GM19035 (cell line): Measurements from ENCODE around the gene PRKCZ.

Experiments
- ATAC-seq: cut with Tn5 transposase; IDR thresholded peaks from one replicate; pipeline ENCODE4 v1.9.1; 2021; ENCODE audit not compliant: unreplicated experiment

Gene PRKCZ

DNA sequence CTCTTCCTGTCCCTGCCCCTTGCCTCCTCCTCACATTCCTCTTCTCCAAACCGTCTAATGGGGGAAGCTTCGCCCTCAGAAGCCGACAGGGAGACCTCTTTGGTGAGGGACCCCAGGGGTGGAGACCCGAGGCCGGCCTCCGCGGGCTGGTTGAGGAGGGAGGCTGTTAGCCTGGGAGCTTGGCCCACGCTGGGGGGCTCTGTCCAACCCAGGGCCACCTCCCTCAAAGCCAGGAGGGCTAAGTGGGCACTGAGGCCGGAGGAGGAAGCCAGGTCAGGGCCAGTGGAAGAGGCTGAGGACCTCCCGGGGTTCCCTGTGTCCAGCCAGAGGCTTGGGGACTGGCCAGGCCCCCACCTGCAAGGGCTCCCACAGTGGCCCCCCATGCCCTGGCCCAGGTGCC is 25.8 kb upstream of the PRKCZ start:
- no peak for ATAC-seq

- ATAC-seq = no peak
Measured at GRCh38 chr1:2024887-2025286, 25.3 kb upstream of the PRKCZ start.

DNA sequence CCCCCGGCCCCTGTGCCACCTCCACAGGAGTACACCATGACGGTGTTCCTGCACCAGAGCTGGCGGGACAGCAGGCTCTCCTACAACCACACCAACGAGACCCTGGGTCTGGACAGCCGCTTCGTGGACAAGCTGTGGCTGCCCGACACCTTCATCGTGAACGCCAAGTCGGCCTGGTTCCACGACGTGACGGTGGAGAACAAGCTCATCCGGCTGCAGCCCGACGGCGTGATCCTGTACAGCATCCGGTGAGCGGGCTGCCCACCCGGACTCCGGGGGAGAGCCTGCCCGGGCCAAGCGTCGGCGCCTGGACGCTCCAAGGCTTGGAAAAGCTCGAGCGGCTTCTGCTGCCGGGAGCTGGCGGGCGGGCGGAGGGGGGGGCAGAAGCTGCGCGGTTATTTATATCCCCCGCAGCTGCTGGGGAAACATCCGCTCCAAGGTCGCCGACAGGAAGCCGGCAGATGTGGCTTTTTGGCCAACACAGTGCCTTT is 24.7 kb upstream of the PRKCZ start:
- no peak for ATAC-seq

DNA sequence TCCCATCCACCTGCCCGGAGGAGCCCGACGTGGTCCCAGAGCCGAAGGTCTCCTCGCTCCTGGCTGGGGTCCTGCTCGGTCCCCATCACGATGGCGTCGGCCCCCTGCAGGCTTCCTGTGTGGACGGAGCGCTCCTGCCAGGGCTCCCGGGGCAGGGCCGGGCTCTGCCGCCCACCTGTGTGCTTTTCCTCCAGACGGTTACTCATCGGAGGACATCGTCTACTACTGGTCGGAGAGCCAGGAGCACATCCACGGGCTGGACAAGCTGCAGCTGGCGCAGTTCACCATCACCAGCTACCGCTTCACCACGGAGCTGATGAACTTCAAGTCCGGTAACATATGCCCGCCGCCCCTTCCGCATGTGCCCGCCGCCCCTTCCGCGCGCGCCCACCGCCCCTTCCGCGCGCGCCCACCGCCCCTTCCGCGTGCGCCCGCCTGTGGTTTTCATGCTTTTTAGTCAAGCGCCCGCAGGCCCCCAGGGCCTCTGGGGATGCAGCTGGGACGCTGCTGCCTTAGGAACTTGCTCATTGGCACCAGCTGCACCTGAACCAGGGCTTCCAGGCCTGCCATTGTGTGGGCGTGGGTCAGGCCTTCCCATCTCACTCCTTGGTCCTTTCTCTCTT is 22.1 kb upstream of the PRKCZ start:
- ATAC-seq = no peak

DNA sequence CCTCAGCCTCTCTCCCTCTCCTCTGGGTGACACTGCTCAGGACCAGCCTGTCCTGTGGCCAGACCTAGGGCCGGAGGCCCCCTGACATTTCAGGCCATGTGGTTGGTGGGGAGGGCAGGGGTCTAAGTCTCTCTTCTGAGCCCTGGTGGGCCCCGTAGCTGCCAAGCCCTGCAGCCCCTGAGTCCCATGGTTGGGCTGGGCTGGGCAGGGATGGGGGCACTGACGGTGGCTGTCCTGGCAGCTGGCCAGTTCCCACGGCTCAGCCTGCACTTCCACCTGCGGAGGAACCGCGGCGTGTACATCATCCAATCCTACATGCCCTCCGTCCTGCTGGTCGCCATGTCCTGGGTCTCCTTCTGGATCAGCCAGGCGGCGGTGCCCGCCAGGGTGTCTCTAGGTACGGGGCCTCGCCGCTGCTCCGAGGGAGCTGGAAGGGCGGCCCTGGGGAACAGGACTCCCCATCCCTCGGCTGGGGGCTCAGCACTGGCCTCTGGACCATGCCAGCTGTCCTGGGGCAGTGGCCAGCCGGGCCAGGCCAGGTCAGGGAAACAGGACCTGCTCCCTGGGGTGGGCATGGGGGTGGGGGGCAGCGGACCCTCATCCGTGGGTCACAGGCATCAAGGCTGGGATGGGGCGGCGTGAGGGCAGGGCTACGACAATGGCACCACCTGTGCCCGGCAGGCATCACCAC is 21.2 kb upstream of the PRKCZ start:
- ATAC-seq = no peak

- no peak for ATAC-seq
Measured at GRCh38 chr1:2029561-2029960, 20.6 kb upstream of the PRKCZ start.

GRCh38 chr1:2030076-2030871 is 19.9 kb upstream of the PRKCZ start:
- no peak for ATAC-seq

DNA sequence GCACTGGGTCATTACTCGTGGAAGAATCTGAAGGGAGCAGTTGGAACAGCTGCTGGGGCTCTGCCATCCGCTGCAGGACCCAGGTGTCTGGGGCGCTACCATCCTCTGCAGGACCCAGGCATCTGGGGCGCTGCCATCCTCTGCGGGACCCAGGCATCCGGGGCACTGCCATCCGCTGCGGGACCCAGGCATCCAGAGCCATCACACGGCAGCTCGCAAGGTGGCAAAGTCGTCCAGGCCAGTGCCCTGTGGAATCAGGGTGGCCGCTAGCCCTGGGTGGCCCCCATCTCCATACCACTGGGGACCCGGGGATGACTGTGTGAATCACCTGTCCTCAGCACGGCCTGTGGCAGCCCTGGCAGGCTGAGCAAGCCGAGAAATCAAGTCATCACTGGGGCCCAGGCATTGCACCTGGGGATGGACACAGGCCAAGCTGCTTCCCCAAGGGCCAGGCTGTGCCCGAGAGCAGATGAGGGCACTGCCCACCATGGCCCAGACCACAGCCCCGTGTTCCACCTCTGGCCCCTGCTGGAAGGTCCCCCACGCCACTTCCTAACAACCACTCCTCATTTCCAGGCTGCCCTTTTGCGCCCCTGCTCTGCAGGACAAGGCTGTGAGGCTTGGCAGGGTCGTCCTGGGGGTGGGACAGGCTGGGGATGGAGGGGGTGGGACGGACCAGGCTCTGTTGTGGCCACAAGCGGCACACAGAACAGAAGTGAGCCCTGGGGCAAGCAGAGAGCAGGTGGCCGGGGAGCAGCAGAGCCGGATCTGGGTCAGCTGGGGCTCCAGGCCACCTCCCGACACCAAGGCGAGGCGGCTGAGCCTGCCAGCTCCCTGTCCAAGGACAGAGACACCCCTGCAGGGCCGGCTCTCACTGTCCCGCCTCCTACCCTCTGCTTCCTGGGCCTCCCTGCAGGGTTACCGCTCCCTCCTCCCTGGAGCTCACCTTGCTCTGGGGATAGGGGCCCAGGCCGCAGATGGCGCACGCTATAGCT is 18.4 kb upstream of the PRKCZ start:
- no peak for ATAC-seq

- no peak for ATAC-seq
Measured at GRCh38 chr1:2032737-2033136, 17.5 kb upstream of the PRKCZ start.

DNA sequence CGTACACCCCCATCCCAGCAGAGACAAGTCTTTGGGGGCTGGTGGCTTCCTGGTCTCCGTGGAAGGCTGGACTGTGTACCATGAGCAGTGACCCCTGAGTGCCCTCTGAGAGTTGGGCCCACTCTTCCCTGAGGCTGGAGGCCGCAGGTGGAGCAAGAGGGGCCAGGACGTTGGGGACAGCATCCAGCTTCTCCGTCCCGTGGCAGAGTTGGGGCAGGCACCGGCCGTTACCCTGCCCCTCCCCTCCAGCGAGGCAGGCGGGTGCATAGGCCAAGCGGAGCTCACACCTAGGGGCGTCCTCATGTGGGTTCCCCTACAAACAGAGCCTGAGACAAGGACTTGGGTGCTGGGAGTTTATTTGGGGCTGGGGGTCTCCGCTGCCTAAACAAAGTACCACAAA is 17.0 kb upstream of the PRKCZ start:
- no peak for ATAC-seq

DNA sequence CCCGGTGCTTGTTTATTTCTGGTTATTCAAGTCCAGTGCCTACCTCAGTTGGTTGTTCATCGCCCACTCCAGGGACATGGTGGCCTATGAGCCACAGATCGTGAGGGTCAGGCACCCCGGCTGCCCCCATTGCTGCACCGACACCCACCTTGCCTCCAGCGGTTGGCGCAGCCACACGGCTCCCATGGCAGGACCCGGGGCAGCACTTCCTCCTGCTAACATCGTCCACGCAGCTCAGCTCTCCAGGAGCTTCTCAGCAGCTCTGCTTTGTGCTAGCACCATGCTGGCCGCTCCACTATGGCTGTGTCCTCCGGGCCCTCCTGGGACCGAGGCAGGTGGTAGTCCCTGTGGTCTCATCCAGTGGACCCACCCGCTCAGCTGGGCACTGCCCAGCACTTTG is 13.9 kb upstream of the PRKCZ start:
- ATAC-seq = no peak

- ATAC-seq = no peak
Measured at GRCh38 chr1:2037314-2037979, 12.8 kb upstream of the PRKCZ start.

- no peak for ATAC-seq
Measured at GRCh38 chr1:2038229-2038628, 12.0 kb upstream of the PRKCZ start.

- no peak for ATAC-seq
Measured at GRCh38 chr1:2039251-2039650, 11.0 kb upstream of the PRKCZ start.

GRCh38 chr1:2041305-2041704 is 8.9 kb upstream of the PRKCZ start:
- no peak for ATAC-seq

DNA sequence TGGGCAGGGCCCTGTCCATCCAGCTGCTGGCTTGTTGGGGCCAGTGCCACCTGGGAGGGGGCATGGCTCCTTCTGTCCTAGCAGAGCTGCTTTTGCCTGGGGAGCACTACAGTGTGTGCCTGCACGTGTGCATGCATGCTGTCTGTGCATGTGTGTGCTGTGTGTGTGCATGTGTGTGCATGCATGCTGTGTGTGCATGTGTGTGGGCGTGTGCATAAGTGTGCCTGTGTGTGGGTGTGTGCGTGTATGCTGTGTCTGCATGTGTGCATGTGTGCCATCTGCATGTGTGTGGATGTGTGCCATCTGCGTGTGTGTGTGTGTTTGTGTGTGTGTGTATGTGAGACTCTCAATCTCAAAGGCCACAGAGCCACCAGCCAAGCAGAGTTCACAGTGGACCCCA is 8.3 kb upstream of the PRKCZ start:
- no peak for ATAC-seq

DNA sequence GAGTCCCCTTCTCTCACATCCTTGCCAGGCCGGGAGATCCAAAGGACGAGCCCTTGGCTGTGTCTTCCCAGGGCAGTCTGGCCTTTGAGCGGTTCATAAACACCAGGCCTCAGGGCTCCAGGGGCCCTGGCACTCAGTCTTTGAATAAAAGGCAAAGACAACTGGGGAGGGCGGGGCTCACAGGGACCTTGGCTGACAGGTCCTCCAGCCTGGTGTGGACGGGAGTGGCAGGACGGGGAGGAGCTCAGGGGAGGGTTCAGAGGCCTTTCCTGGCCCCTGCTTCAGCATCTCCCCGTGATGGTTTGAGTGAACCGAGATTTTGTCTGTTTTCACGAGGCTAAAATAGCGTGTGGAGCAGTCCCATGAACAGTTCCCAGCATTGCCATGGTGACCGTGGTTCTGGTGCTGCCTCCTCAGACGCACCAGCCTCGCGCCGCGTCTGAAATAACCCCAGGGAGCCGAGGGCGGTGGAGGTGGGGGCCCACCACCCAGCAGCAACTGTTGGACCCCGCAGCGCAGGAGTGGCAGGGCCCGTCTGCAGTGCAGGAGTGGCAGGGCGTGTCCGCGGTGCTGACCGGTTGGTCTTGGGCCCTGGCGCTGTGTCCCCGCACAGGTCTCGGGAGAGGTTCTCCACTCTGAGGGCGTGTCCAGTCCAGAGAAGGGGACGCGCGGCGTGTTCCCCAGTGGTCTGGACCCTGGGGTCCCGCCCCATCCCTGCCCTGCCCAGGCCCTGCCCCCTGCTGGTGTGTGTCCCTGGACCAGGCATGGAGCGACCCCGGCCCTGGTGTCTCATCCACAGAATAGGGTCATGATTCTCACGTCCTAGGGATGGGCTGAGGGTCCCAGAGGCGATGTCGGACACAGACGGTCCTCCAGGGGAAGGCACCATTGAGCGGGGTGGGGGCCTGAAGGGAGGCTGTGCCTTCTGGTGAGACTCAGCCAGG is 7.1 kb upstream of the PRKCZ start:
- ATAC-seq = no peak

DNA sequence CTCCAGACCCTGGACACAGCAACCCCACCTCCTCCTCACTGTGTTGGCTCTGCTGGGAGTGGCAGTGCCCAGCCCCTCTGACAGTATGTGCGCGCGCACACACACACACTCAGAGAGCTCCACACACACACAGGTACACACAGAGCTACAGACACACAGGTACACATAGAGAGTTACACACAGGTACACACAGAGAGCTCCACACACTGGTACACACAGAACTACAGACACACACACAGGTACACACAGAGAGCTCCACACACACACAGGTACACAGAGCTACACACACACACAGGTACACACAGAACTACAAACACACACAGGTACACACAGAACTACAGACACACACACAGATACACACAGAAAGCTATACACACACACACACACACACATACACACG is 6.3 kb upstream of the PRKCZ start:
- no peak for ATAC-seq
